Endothelial cell of umbilical vein (primary cell): ENCODE results near the gene KCNH4. TPM values are rescaled to one million over a fixed set of nuclear protein-coding genes. Genes with fewer than 3 reads are reported as not detected.
A peak's percentile ranks its signal among the peaks of the same experiment; 100 is the strongest.

Experiments used
- BruUV-seq: library from RNA; stranded (reverse); fragments of 400-500 nt; replicated peaks from 2 replicates; lab custom pipeline; 2021; lab: Mats Ljungman, UMichigan
- CTCF ChIA-PET: fragments of 300-600, 350-600 bp; sonication (Branson Sonifier 250); formaldehyde crosslinking; loops from one replicate; lab custom pipeline; 2021; ENCODE audit warnings: antibody characterized with exemption, inconsistent platforms; lab: Charles Lee
- POLR2A ChIA-PET: fragments of 300-600, 350-600 bp; sonication (Branson Sonifier 250); formaldehyde crosslinking; loops from one replicate; lab custom pipeline; 2021; ENCODE audit warnings: antibody characterized with exemption, inconsistent platforms; lab: Charles Lee
- DNase-seq: peaks from one replicate; pipeline ENCODE4 v3.0.0-alpha.2; 2011; ENCODE audit warnings: low read depth, low spot score
- FAIRE-seq: peaks from 2 replicates; lab custom pipeline; 2011; peaks lifted over from hg19 to GRCh38; lab: Jason Lieb, UNC
- H2AFZ ChIP-seq: 2 replicates; pipeline ENCODE4 v1.6.0; 2012; ENCODE audit warnings: low read depth, low read length, control low read depth, inconsistent platforms
- H3K27ac ChIP-seq: 2 replicates; pipeline ENCODE4 v1.5.1; 2011; ENCODE audit warnings: low read depth, mild to moderate bottlenecking, control low read depth, low read length, moderate library complexity; ENCODE audit not compliant: insufficient read depth
- H3K27me3 ChIP-seq, 2 experiments: 2 replicates each; pipeline versions ENCODE4 v1.6.0 to v1.6.1; 2011; ENCODE audit warnings: low read length in 2 of 2, mixed read lengths in 1 of 2; ENCODE audit not compliant: control insufficient read depth in 2 of 2, insufficient read depth in 2 of 2
- H3K36me3 ChIP-seq, 2 experiments: 2 replicates in 1 of 2; 3 replicates in 1 of 2; pipeline ENCODE4 v1.5.1; 2011; ENCODE audit warnings: low read length in 2 of 2, mild to moderate bottlenecking in 1 of 2, moderate library complexity in 1 of 2; ENCODE audit not compliant: control insufficient read depth in 2 of 2, insufficient read depth in 2 of 2; ENCODE audit errors: extremely low read depth in 1 of 2
- H3K4me1 ChIP-seq: 3 replicates; pipeline ENCODE4 v1.5.1; 2011; ENCODE audit warnings: mild to moderate bottlenecking, low read length; ENCODE audit not compliant: control insufficient read depth, insufficient read depth; ENCODE audit errors: extremely low read depth
- H3K4me2 ChIP-seq: 2 replicates; pipeline ENCODE4 v1.6.1; 2011; ENCODE audit warnings: low read length, control low read depth, mixed read lengths; ENCODE audit not compliant: insufficient read depth
- H3K4me3 ChIP-seq, 3 experiments: fragments of 200-600 bp in 1 of 3; sonication (generic), shearing (Covaris generic) in 1 of 3; replicated peaks in 1 of 3; 2 replicates each; pipeline ENCODE4 v1.5.1; 2011 to 2016; ENCODE audit warnings: control low read depth in 3 of 3, low read length in 3 of 3, mild to moderate bottlenecking in 2 of 3, inconsistent platforms in 1 of 3, low read depth in 1 of 3, moderate library complexity in 1 of 3; ENCODE audit not compliant: insufficient read depth in 1 of 3
- H3K79me2 ChIP-seq: 2 replicates; pipeline ENCODE4 v1.6.0; 2012; ENCODE audit warnings: low read length, inconsistent platforms; ENCODE audit not compliant: control insufficient read depth, insufficient read depth
- H3K9ac ChIP-seq: replicated peaks from 2 replicates; pipeline ENCODE3; 2011; ENCODE audit warnings: low read length, control low read depth; ENCODE audit not compliant: insufficient read depth; ENCODE audit errors: extremely low read depth
- H3K9me1 ChIP-seq: replicated peaks from 3 replicates; pipeline ENCODE4 v1.6.0; 2011; ENCODE audit warnings: mild to moderate bottlenecking, low read length; ENCODE audit not compliant: control insufficient read depth, insufficient read depth; ENCODE audit errors: extremely low read depth
- H3K9me3 ChIP-seq: replicated peaks from 2 replicates; pipeline ENCODE4 v1.5.1; 2012; ENCODE audit warnings: low read length, inconsistent platforms; ENCODE audit not compliant: control insufficient read depth, insufficient read depth
- H4K20me1 ChIP-seq: replicated peaks from 2 replicates; pipeline ENCODE3; 2011; ENCODE audit warnings: mild to moderate bottlenecking, low read length; ENCODE audit not compliant: control insufficient read depth, insufficient read depth; ENCODE audit errors: extremely low read depth
- EZH2 ChIP-seq: IDR thresholded peaks from 2 replicates; pipeline ENCODE4 v1.6.1; 2012; ENCODE audit warnings: borderline replicate concordance, low read depth, mild to moderate bottlenecking, moderate library complexity, low read length, inconsistent platforms; ENCODE audit not compliant: severe bottlenecking
- FOS ChIP-seq: IDR thresholded peaks from 2 replicates; pipeline ENCODE4 v1.6.1; 2011; ENCODE audit warnings: mild to moderate bottlenecking, low read length, moderate library complexity, borderline replicate concordance; ENCODE audit not compliant: insufficient read depth
- GATA2 ChIP-seq: IDR thresholded peaks from 2 replicates; pipeline ENCODE4 v1.7.0; 2011; ENCODE audit warnings: low read depth, mild to moderate bottlenecking, moderate library complexity, mixed read lengths, low read length; ENCODE audit not compliant: insufficient read length, insufficient read depth
- JUN ChIP-seq: IDR thresholded peaks from 2 replicates; pipeline ENCODE4 v1.6.1; 2011; ENCODE audit warnings: borderline replicate concordance, low read depth; ENCODE audit not compliant: insufficient read length, insufficient read depth
- MYC ChIP-seq: IDR thresholded peaks from one replicate; pipeline ENCODE4 v1.6.1; 2011; ENCODE audit warnings: mild to moderate bottlenecking, low read depth, low read length
- POLR2A ChIP-seq: IDR thresholded peaks from 2 replicates; pipeline ENCODE4 v1.6.1; 2012; ENCODE audit warnings: low read depth, mild to moderate bottlenecking, control low read depth, low read length
- POLR2AphosphoS5 ChIP-seq: IDR thresholded peaks from 2 replicates; pipeline ENCODE4 v1.6.1; 2012; ENCODE audit warnings: low read depth, mild to moderate bottlenecking, control low read depth, low read length, moderate library complexity; ENCODE audit not compliant: insufficient read depth
- dilution Hi-C: fragments of 300-500 bp; cut with MboI; formaldehyde crosslinking; loops from one replicate; pipeline ENCODE4 v1.15.0; 2019; ENCODE audit warnings: low sequenced_read_pairs; ENCODE audit not compliant: extremely low pct_ligation_motif_present
- intact Hi-C: fragments of 100-400 bp; cut with micrococcal nuclease; formaldehyde crosslinking; loops from one replicate; pipeline ENCODE4 v1.10.0; 2022
- polyA plus RNA-seq, 4 experiments: library from polyadenylated mRNA; depleted of rRNA in 3 of 4; stranded (reverse) in 3 of 4; unstranded in 1 of 4; fragments of >200 nt; gene quantifications; 2 replicates each; pipeline versions ENCODE4 v1.2.1 to v1.2.3, GENCODE V29; 2011 to 2012; ENCODE audit warnings: missing spikeins in 1 of 4
- total RNA-seq: library from RNA; stranded (reverse); gene quantifications from 2 replicates; pipeline ENCODE4 v1.2.3, GENCODE V29; 2021
- TF ChIP-seq, protein P1 (sequence below), 2 donors: IDR thresholded peaks; 1 replicate in 1 of 2; 2 replicates in 1 of 2; pipeline ENCODE4 v1.5.1; 2011; ENCODE audit warnings: low read length in 2 of 2, mild to moderate bottlenecking in 2 of 2, moderate library complexity in 2 of 2, control low read depth in 1 of 2, inconsistent platforms in 1 of 2, low read depth in 1 of 2; ENCODE audit not compliant: insufficient read depth in 1 of 2; ENCODE audit errors: extremely low read depth in 1 of 2
- TF ChIP-seq, protein P2 (sequence below): IDR thresholded peaks from 2 replicates; pipeline ENCODE4 v1.6.1; 2011; ENCODE audit not compliant: insufficient read depth, insufficient read length

KCNH4 gene
- total and polyA plus RNA-seq, 2 donors (not counting 3 experiments of a cell fraction or from before 2014, with no cell fraction given), result 0.11 TPM

DNA sequence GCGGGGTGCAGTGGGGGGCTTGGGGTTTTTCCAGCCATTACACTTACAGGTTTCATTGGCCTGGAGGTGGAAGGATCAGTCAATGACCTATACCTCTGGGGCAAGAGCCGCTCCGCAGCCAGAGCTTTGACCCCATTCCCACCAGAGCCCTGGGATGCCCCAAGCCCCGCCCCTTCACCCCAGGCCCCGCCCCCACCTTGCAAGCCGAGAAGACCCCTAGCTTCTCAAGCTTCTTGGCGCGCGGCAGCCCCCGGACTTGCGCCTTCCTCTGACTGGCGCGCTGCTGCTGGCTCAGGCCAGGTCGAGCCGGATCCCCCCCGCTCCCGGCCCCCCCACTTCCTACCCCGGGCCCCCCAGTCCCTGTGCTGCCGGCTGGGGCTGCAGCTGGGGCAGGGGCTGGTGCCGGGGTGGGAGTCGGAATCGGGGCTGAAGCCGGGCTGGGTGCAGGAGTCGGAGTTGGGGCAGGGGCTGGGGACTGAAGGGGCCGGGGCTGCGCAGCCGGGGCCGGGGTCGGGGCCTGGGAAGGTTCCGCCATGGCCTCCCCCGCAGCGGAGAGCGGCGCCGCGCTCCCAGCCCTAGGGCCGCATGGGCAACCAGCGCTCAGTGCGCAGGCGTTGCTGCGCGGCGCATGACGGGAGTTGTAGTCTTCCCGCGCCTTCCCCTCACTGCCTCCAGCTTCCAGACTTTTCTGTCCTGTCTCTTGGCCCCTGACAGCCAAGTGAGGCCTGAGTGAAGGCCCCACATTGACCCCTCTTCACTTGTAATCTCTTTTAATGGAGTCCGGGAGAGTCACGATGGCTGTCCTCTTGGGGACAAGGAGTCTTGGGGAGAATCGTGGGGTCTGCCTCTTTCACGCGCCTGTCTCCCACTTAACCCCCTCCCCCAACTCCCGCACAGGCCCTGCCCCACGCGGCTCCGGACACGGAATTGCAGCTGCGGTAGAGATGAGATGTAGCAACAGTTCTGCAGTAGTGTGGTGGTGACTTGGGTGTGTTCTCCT lies 59.9 kb downstream of the KCNH4 start, which contains the start of gene KAT2A:
Gene KAT2A, minus strand, starts transcription at position 598 of the 1,000 bp plus-strand sequence. Its CDS starts 63 bp downstream, at position 535.
- no peaks in the 10 kb centered on the region for H4K20me1 ChIP-seq
- TF ChIP-seq EZH2 (no peak), FOS (no peak), GATA2 (no peak), MYC (peak; percentile 93), JUN (no peak), POLR2A (peak; percentile 84), POLR2AphosphoS5 (peak; percentile 96)
- TF ChIP-seq, protein P1, sequence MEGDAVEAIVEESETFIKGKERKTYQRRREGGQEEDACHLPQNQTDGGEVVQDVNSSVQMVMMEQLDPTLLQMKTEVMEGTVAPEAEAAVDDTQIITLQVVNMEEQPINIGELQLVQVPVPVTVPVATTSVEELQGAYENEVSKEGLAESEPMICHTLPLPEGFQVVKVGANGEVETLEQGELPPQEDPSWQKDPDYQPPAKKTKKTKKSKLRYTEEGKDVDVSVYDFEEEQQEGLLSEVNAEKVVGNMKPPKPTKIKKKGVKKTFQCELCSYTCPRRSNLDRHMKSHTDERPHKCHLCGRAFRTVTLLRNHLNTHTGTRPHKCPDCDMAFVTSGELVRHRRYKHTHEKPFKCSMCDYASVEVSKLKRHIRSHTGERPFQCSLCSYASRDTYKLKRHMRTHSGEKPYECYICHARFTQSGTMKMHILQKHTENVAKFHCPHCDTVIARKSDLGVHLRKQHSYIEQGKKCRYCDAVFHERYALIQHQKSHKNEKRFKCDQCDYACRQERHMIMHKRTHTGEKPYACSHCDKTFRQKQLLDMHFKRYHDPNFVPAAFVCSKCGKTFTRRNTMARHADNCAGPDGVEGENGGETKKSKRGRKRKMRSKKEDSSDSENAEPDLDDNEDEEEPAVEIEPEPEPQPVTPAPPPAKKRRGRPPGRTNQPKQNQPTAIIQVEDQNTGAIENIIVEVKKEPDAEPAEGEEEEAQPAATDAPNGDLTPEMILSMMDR (IDR thresholded peaks at IDR 0.05; ENCODE audit: extremely low read depth in 1 of 2, insufficient read depth in 1 of 2, low read depth in 1 of 2, low read length in 2 of 2), result no peak
- TF ChIP-seq, protein P2, sequence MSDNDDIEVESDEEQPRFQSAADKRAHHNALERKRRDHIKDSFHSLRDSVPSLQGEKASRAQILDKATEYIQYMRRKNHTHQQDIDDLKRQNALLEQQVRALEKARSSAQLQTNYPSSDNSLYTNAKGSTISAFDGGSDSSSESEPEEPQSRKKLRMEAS, result peak; percentile 59
- DNase-seq, result peak; percentile 79
- H3K4me2 ChIP-seq, result peak within 1 kb of the TSS; percentile 44
- peaks cover 9 to 10% of the 10 kb centered on the region in 2 experiments for H3K36me3 ChIP-seq
- intact Hi-C loops, result loop anchor here (1.0 to 2.0 kb wide), 2 partner anchors 34 to 60 kb away; partner anchors contain the start of gene KCNH4
- no peak within 1 kb of the TSS for H3K9ac ChIP-seq
- ChIA-PET POLR2A (interaction anchor here (0.6 kb wide), 1 partner anchor 46 kb away, joined by 4 read pairs; no protein-coding TSS in a partner anchor), CTCF (interaction anchor here (0.6 to 6.8 kb wide), 11 partner anchors 8 to 397 kb away, joined by 3 to 74 read pairs (median 3); partner anchors contain the start of genes CNP, HCRT and KCNH4)
- H3K27me3 ChIP-seq, result no peaks in the 10 kb centered on the region
- no peaks in the 10 kb centered on the region for H3K9me3 ChIP-seq
- peak within 1 kb of the TSS; percentile 11 for H2AFZ ChIP-seq
- H3K4me3 ChIP-seq, result peak within 1 kb of the TSS in 2 of 3 experiments; percentile 62 to 70
- no TSS peak for BruUV-seq
- no peaks in the 10 kb centered on the region for H3K9me1 ChIP-seq
- H3K4me1 ChIP-seq, result peaks cover 5% of the 10 kb centered on the region
- no peaks in the 10 kb centered on the region for H3K79me2 ChIP-seq
- dilution Hi-C loops, result loop anchor here (25.0 kb wide), 1 partner anchor 159 kb away; the partner anchor contains the start of gene CNP
- H3K27ac ChIP-seq, result no peak within 1 kb of the TSS
- FAIRE-seq, result peak; percentile 91
